GM12878 (cell line): ENCODE data around the gene CDYL2. TPM values are rescaled to one million over a fixed set of nuclear protein-coding genes. Genes with fewer than 3 reads are reported as not detected.

Experiments
- ATAC-seq: fragments of 200-7000 bp; cut with Tn5 transposase; 3 replicates; pipeline ENCODE4 v1.9.1; 2020; ENCODE audit warnings: mild to moderate bottlenecking, moderate library complexity
- BruUV-seq: library from RNA; stranded (reverse); fragments of 400-500 nt; replicated peaks from 2 replicates; lab custom pipeline; 2021; lab: Mats Ljungman, UMichigan
- CTCF ChIA-PET: fragments of 300-600 bp; sonication (Branson Sonifier 250); formaldehyde crosslinking; extraction: SDS; loops from one replicate; lab custom pipeline; 2021; ENCODE audit warnings: inconsistent platforms; lab: Yijun Ruan, JAX
- POLR2A ChIA-PET: fragments of 350-600 bp; formaldehyde crosslinking; extraction: SDS; loops from one replicate; lab custom pipeline; 2021; ENCODE audit warnings: inconsistent platforms; lab: Charles Lee
- RAD21 ChIA-PET: fragments of 300-600 bp; sonication (Branson Sonifier 250); formaldehyde crosslinking; loops from one replicate; lab custom pipeline; 2023; ENCODE audit warnings: antibody characterized with exemption; ENCODE audit not compliant: unreplicated experiment; lab: Charles Lee
- SMC1A ChIA-PET: fragments of 300-600 bp; sonication (Branson Sonifier 250); formaldehyde crosslinking; loops from one replicate; lab custom pipeline; 2023; ENCODE audit not compliant: unreplicated experiment, uncharacterized antibody; lab: Charles Lee
- DNase-seq: peaks from one replicate; pipeline ENCODE4 v3.0.0-alpha.2; 2011; ENCODE audit warnings: low read depth, low spot score
- FAIRE-seq: peaks from 3 replicates; lab custom pipeline; 2011; peaks lifted over from hg19 to GRCh38; lab: Jason Lieb, UNC
- H2AFZ ChIP-seq: 2 replicates; pipeline ENCODE4 v1.6.0; 2011; ENCODE audit warnings: low read depth, low read length, control low read depth; ENCODE audit not compliant: control insufficient read depth
- H3K27ac ChIP-seq: 2 replicates; pipeline ENCODE4 v1.5.1; 2011; ENCODE audit warnings: control low read depth; ENCODE audit not compliant: control insufficient read depth, insufficient read depth
- H3K27me3 ChIP-seq, 2 experiments: replicated peaks in 1 of 2; 2 replicates each; pipeline versions ENCODE4 v1.6.0 to v1.6.1; 2011; ENCODE audit warnings: low read length in 1 of 2; ENCODE audit not compliant: control insufficient read depth in 2 of 2, insufficient read depth in 2 of 2
- H3K36me3 ChIP-seq, 2 experiments: 2 replicates each; pipeline ENCODE4 v1.5.1; 2011; ENCODE audit warnings: low read length in 1 of 2; ENCODE audit not compliant: control insufficient read depth in 2 of 2, insufficient read depth in 2 of 2
- H3K4me1 ChIP-seq: 2 replicates; pipeline ENCODE4 v1.6.1; 2011; ENCODE audit warnings: mild to moderate bottlenecking, low read length, moderate library complexity, mixed read lengths; ENCODE audit not compliant: control insufficient read depth, insufficient read depth
- H3K4me2 ChIP-seq: 2 replicates; pipeline ENCODE4 v1.6.0; 2011; ENCODE audit warnings: control low read depth; ENCODE audit not compliant: control insufficient read depth, insufficient read depth
- H3K4me3 ChIP-seq: fragments of 200-600 bp; sonication (generic); 2 replicates; pipeline ENCODE4 v1.5.1; 2016
- H3K79me2 ChIP-seq: 2 replicates; pipeline ENCODE4 v1.6.0; 2011; ENCODE audit warnings: low read length; ENCODE audit not compliant: control insufficient read depth, insufficient read depth
- H3K9ac ChIP-seq: 2 replicates; pipeline ENCODE4 v1.8.0; 2011; ENCODE audit warnings: low read length, control low read depth, mixed read lengths; ENCODE audit not compliant: control insufficient read depth, insufficient read depth
- H3K9me3 ChIP-seq: replicated peaks from 3 replicates; pipeline ENCODE4 v1.5.1; 2011; ENCODE audit warnings: mild to moderate bottlenecking, low read length; ENCODE audit not compliant: control insufficient read depth, insufficient read depth
- H4K20me1 ChIP-seq: 2 replicates; pipeline ENCODE4 v1.6.0; 2011; ENCODE audit not compliant: control insufficient read depth, insufficient read depth
- CREB1 ChIP-seq: IDR thresholded peaks from 2 replicates; pipeline ENCODE4 v1.6.1; 2012; ENCODE audit warnings: low read depth, mild to moderate bottlenecking, inconsistent platforms
- JUNB ChIP-seq: IDR thresholded peaks from 2 replicates; pipeline ENCODE4 v1.6.1; 2016; ENCODE audit warnings: antibody characterized with exemption, mild to moderate bottlenecking
- LARP7 ChIP-seq: fragments of 450-650 bp; IDR thresholded peaks from 2 replicates; pipeline ENCODE4 v1.6.1; 2017; ENCODE audit warnings: mild to moderate bottlenecking
- MTA3 ChIP-seq: IDR thresholded peaks from 2 replicates; pipeline ENCODE4 v1.6.1; 2012; ENCODE audit warnings: low read length, inconsistent platforms, borderline replicate concordance
- POLR2AphosphoS2 ChIP-seq: IDR thresholded peaks from 2 replicates; pipeline ENCODE4 v1.6.1; 2011; ENCODE audit warnings: low read depth, mild to moderate bottlenecking, low read length, improper control_type of control experiment, moderate library complexity
- SUPT20H ChIP-seq: IDR thresholded peaks from 2 replicates; pipeline ENCODE4 v1.6.1; 2011; ENCODE audit warnings: low read depth, mild to moderate bottlenecking, low read length, moderate library complexity, borderline replicate concordance; ENCODE audit not compliant: control insufficient read depth
- TCF12 ChIP-seq: IDR thresholded peaks from 2 replicates; pipeline ENCODE4 v1.6.1; 2011; ENCODE audit warnings: low read depth, mild to moderate bottlenecking, low read length
- WGBS: methylation state at CpG from one replicate; pipeline ENCODE4 v1.1.6; 2016; ENCODE audit warnings: low lambda C conversion rate; ENCODE audit not compliant: insufficient replicate concordance, insufficient coverage; ENCODE audit errors: missing lambda C conversion rate; 5-methylcytosine and 5-hydroxymethylcytosine counted together
- in situ Hi-C: fragments of 300-500 bp; cut with MboI; formaldehyde crosslinking; loops from 9 replicates; pipeline ENCODE4 v1.14.3; 2018; ENCODE audit warnings: mixed read lengths
- intact Hi-C: fragments of 100-400 bp; cut with micrococcal nuclease; formaldehyde crosslinking; loops from one replicate; pipeline ENCODE4 v1.14.2; 2022; ENCODE audit not compliant: unreplicated experiment
- polyA plus RNA-seq, 11 experiments: library from polyadenylated mRNA; depleted of rRNA in 4 of 11; unstranded in 6 of 11; stranded (reverse) in 5 of 11; fragments of >200 nt; fragmentation: Nextera tagmentation in 4 of 11; fragmentation: Illumina TruSeq in 1 of 11; extraction: Ambion mirVana in 4 of 11; extraction: Trizol in 1 of 11; gene quantifications; 1 replicate in 1 of 11; 2 replicates in 10 of 11; pipeline versions ENCODE4 v1.2.1 to v1.2.3, GENCODE V29; 2011 to 2016; ENCODE audit warnings: inconsistent platforms in 2 of 11, missing spikeins in 2 of 11, low read depth in 1 of 11
- total RNA-seq, 4 experiments: library from RNA; depleted of rRNA in 3 of 4; stranded (reverse); fragments of >200 nt in 3 of 4; fragmentation: Illumina TruSeq in 1 of 4; extraction: Trizol in 1 of 4; gene quantifications; 2 replicates each; pipeline versions ENCODE4 v1.2.1 to v1.2.3, GENCODE V29; 2013 to 2021
- TF ChIP-seq, protein P1 (sequence below): IDR thresholded peaks from 2 replicates; pipeline ENCODE4 v1.6.1; 2011; ENCODE audit warnings: borderline replicate concordance, low read depth, mild to moderate bottlenecking, moderate library complexity, mixed read lengths, low read length; ENCODE audit not compliant: insufficient read depth; ENCODE audit errors: extremely low read length
- TF ChIP-seq, protein P2 (sequence below): fragments of 450-650 bp; IDR thresholded peaks from 2 replicates; pipeline ENCODE4 v1.6.1; 2017; ENCODE audit warnings: low read depth, mild to moderate bottlenecking, moderate library complexity

Gene CDYL2
- total and polyA plus RNA-seq, 10 of the 15 experiments (the other 5 are each of a cell fraction or from before 2014, with no cell fraction given) = 0.27 to 22.9 (median 3.9) TPM

DNA sequence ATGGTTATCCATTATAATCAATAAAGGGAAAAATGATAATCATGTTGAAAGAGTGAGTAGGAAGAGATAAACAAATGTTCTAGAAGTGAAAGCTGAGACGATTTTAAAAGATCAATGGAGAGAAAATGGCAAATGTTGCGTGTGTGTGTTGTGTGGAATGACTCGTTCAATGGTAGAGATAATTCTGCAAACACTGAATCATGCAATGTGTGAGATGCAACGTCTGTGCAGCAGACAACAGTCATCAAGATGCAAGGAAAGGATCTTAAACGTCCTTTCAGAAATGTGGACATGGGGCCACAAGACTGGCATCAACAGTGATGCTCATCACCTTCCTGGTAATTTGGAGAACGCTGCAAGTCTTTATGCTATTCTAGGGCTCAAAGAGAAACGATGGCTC, 124.4 kb downstream of the CDYL2 start (continued):
- no peak for TF ChIP-seq SUPT20H
- TF ChIP-seq, protein P1, sequence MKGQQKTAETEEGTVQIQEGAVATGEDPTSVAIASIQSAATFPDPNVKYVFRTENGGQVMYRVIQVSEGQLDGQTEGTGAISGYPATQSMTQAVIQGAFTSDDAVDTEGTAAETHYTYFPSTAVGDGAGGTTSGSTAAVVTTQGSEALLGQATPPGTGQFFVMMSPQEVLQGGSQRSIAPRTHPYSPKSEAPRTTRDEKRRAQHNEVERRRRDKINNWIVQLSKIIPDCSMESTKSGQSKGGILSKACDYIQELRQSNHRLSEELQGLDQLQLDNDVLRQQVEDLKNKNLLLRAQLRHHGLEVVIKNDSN = no peak
- no peak for TF ChIP-seq JUNB
- no peak for TF ChIP-seq CREB1
- no peak for TF ChIP-seq POLR2AphosphoS2
- TF ChIP-seq, all 136 proteins: peak for 0

DNA sequence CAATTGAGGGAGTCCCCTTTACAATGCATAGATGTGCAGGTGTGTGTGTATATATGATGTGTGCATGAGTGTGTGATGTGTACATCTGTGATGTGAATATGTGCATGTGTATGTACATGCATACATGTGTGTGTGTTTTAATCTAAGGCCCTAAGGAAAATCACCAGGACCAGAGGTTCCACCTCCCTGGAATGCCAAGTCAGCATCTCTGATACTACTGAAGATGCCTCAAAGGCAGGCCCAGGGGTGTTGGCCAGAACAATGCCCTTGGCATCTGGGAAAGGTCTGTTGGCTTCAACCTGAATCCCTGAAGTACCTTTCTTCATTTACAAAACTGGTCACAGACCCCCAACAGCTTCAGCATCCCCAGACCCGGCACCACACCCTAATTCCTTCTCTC, 129.5 kb downstream of the CDYL2 start:
- no peak for TF ChIP-seq TCF12
- TF ChIP-seq, protein P2, sequence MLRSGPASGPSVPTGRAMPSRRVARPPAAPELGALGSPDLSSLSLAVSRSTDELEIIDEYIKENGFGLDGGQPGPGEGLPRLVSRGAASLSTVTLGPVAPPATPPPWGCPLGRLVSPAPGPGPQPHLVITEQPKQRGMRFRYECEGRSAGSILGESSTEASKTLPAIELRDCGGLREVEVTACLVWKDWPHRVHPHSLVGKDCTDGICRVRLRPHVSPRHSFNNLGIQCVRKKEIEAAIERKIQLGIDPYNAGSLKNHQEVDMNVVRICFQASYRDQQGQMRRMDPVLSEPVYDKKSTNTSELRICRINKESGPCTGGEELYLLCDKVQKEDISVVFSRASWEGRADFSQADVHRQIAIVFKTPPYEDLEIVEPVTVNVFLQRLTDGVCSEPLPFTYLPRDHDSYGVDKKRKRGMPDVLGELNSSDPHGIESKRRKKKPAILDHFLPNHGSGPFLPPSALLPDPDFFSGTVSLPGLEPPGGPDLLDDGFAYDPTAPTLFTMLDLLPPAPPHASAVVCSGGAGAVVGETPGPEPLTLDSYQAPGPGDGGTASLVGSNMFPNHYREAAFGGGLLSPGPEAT = no peak
- no peak for TF ChIP-seq MTA3
- TF ChIP-seq, protein P1 = no peak
- no peak for TF ChIP-seq LARP7
- peaks cover 27% of the 10 kb centered on the region for H3K4me1 ChIP-seq
- ChIA-PET CTCF (no interaction called here), SMC1A (interaction anchor here (0.8 kb wide), 1 partner anchor 18 kb away, joined by 3 read pairs; no protein-coding TSS in a partner anchor), POLR2A (no interaction called here), RAD21 (no interaction called here)
- no peak overlapping the region for H2AFZ ChIP-seq
- no peak for ATAC-seq
- intact Hi-C loops (loop anchor here (5.0 kb wide), 1 partner anchor 93 kb away; no protein-coding TSS in a partner anchor), in situ Hi-C loops (no loop called here)
- WGBS = 100% methylated on average over 1 of the region's 1 CpG
- H3K9me3 ChIP-seq = no peaks in the 10 kb centered on the region
- no peak overlapping the region for H3K27ac ChIP-seq
- no peak for DNase-seq
- no peak overlapping the region for H3K4me2 ChIP-seq
- H3K79me2 ChIP-seq = no peaks in the 10 kb centered on the region
- no peak overlapping the region for H3K4me3 ChIP-seq
- no peaks in the 10 kb centered on the region for H3K27me3 ChIP-seq
- H4K20me1 ChIP-seq = no peaks in the 10 kb centered on the region
- no peaks in the 10 kb centered on the region for H3K36me3 ChIP-seq
- H3K9ac ChIP-seq = no peak overlapping the region
- no TSS peak for BruUV-seq
- FAIRE-seq = no peak
